ENCODE results near the gene STK4.
"Not testable (repeated sequence)": the region's sequence is repeated elsewhere in the genome, so short reads cannot be mapped to it uniquely, and the experiment has no call there.

Gene STK4

DNA sequence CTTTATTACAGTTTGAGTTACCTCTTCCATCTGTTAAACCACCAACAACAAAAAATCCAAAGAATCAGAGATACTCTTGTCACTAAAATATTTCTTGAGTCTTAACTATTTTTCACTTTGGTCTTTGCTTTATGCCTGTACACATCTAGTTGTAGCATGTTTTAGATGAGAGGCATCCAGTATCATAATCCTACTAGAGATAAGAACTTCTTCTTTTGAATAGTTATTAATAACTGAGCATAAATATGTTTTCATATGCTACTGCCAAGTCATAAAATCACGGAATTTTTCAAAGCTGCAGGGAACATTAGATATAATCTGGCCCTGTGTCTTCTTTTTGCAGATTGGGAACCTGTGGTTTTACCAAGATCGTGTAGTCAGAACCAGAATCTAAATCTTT, 55.3 kb downstream of the STK4 start:
- H3K4me3 ChIP-seq (ENCODE audit: low read depth, low read length) = no peak overlapping the region

DNA sequence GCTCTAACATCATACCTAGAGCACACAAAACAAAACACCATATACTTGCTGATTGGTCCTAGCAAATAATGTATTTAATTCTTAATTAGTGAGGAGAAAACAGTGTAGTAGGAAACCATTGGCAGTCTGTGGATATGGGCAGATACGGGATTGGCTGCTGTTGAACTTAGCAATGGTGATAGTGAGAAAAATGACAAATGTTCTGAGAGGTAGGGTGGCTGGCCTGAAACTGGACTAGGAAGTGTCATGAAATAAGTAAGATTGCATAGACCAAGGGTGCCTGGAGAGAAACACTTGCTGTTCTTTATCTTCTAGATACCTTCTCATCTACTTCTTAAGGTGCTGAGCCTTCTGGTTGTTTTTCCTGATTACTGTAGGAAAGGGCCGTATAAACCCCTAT, 56.8 kb downstream of the STK4 start:
- H3K4me3 ChIP-seq (ENCODE audit: low read depth, low read length) = not testable (repeated sequence)

DNA sequence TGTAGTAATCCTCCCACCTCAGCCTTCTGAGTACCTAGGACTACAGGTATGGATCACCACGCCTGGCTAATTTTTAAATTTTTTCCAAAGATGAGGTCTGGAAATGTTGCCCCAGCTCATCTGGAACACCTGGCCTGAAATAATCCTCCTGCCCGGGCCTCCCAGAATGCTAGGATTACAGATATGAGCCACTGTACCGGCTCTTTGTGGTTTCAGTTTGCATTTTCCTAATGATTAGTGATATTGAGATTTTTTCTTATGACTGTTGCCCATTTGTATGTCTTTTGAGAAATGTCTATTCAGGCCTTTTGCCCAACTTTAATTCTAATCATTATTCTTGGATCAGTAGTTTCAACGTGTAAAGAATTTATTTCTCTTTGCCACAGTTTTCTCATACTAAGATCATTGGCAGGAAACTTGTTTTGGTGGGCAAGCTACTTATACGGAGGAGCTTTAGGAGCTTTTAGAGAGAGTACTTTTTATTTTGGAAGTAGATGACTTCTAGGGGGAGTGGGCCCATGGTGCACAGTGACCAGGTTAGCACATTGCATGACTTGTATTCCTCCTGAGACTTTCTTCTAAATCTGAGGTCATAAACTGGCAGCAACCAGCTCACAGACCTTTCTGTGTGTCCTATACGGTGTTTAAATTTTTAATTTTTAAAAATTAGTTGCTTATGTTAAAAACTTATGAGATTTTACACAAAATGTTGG, 62.3 kb downstream of the STK4 start:
- H3K4me3 ChIP-seq (ENCODE audit: low read depth, low read length) = no peak overlapping the region

DNA sequence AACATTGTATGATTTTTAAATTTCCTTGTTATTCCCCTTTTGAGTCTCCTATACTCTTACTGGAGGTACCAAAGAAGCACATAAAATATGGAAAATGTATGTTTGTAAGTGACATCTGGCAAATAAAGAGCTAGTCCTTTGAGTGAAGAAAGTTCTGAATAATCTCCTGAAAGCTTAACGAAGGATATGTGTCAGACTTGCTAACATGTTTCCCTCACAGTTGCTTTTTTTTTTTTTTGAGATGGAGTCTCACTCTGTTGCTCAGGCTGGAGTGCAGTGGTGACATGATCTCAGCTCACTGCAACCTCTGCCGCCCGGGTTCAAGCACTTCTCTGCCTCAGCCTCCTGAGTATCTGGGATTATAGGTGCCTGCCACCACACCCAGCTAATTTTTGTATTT, 63.6 kb downstream of the STK4 start:
- H3K4me3 ChIP-seq (ENCODE audit: low read depth, low read length) = no peak overlapping the region

DNA sequence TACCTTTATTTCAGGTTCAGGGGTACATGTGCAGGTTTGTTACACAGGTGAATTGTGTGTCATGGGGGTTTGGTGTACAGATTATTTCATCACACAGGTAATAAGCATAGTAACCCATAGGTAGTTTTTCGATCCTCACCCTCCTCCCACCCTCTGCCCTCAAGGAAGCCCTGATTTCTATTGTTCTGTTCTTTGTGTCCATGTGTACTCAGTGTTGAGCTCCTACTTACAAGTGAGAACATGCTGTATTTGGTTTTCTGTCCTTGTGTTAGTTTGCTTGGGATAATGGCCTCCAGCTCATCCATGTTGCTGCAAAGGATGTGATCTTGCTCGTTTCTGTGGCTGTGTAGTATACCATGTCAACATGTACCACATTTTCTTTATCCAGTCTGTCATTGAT, 66.0 kb downstream of the STK4 start:
- no peak overlapping the region for H3K4me3 ChIP-seq (ENCODE audit: low read depth, low read length)

DNA sequence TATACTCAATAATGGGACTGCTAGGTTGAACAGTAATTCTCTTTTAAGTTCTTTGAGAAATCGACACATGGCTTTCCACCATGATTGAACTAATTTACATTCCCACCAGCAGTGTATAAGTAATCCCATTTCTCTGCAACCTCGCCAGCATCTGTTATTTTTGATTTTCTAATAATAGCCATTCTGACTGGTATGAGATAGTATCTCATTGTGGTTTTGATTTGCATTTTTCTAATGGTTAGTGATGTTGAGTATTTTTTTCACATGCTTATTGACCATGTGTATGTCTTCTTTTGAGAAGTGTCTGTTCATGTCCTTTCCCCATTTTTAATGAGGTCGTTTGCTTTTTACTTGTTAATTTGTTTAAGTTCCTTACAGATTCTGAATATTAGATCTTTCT, 66.5 kb downstream of the STK4 start:
- no peak overlapping the region for H3K4me3 ChIP-seq (ENCODE audit: low read depth, low read length)

DNA sequence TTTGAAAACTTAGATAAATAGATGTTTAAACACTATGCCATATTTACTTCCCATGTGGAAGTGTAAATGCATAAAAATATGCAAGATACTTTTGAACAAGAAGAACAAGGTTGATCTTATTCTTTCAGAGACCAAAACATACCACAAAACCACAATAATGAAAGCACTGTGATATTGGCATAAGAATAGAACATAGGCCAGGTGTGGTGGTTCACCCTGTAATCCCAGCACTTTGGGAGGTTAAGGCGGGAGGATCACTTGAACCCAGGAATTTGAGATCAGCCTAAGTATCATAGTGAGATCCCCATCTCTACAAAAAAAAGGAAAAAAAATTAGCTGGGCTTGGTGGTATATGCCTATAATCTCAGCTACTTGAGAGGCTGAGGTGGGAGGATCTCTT, 68.1 kb downstream of the STK4 start:
- H3K4me3 ChIP-seq (ENCODE audit: low read depth, low read length) = no peak overlapping the region

DNA sequence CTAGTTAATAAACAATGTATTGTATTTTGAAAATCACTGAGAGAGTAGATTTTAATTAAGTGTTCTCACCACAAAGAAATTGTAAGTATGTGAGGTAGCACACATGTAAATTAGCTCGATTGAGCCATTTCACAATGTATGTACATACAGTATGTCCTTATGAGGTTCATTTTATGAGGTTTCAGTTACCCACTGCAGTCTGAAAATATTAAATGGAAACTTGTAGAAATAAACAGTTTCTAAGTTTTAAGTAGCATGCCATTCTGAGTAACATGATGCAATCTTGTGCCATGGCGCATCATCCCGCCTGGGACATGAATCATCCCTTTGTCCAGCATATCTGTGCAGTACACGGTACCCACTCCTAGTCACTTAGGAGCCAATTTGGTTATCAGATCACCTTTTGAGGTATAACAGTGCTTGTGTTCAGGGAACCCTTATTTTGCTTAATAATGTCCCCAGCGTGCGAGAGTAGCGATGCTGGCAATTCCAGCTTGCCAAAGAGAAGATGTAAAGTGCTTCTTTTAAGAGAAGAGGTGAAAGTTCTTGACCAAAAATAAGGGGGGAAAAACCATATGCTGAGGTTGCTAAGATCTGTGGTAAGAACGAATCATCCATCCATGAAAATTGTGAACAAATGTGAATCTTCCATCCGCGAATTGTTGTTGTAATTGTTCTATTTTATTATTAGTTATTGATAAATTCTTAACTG, 69.9 kb downstream of the STK4 start:
- no peak overlapping the region for H3K4me3 ChIP-seq (ENCODE audit: low read depth, low read length)

DNA sequence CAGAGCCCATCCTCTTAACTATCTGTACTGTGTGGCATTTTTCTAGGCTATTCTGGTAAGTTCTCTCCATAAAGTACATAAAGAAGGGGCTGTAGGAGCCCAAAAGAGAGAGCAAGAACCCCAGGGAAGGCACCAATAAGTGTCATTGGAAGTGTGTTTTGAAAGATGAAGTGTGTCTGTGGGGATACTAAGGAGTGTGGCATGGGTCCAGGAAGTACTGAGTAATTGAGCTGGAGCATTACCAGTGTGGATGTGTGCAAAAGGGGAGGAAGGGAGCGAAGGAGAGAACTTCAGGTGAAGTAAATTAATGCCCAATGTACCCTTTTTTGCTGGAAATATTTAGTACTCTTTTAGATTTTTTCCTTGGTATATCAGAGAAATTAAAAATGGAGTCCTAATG, 70.7 kb downstream of the STK4 start:
- no peak overlapping the region for H3K4me3 ChIP-seq (ENCODE audit: low read depth, low read length)

DNA sequence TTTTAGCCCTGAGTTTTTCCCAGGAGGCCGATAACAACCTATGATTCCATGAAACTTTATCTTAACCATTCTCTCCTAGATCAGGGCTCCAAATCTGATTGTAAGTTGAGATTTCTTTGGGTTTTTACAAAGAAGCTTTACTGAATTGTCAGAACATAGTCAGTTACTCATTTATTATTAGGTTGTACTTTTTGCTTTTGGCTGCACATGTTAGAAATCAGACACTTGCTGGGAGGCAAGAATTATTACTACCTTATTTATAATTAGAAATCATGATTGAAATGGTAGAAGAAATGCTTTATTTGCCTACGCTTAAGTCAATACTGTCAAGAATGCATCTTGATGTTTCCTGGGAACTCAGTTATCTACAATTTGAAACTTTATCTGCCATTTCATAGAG, 71.3 kb downstream of the STK4 start:
- H3K4me3 ChIP-seq (ENCODE audit: low read depth, low read length) = no peak overlapping the region

DNA sequence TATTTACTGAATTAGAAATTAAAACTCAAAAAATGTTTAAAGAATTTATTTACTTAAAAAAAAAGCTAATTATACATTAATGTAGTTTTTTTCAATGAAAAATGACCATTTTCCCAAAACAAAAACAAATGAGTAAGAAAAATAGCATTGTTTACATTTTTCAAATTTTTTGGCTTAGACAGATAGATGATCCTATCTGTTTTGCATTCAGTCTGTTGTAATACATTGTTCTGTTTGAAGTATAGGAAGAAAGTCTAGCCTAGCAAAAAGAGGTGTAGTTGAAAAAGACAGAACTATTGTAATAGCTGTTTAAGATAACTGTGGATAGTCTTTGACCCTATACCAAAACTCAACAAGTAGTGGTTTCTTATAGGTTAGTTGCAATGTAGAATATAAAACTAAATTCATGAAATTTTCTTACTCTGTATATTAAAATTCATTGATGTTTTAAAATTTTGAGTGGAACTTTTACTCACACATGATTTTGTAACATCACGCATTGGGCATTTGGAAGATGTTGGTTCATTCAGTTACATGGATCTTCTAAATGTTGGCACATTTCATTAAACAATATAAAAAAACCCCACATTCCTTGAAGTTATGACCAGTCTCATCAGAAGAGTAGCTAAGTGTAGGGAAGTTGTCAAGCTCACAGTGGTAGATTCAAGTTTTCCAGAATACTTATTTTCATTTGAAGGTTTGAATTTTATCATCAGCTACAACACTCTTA, 72.6 kb downstream of the STK4 start:
- no peak overlapping the region for H3K4me3 ChIP-seq (ENCODE audit: low read depth, low read length)

DNA sequence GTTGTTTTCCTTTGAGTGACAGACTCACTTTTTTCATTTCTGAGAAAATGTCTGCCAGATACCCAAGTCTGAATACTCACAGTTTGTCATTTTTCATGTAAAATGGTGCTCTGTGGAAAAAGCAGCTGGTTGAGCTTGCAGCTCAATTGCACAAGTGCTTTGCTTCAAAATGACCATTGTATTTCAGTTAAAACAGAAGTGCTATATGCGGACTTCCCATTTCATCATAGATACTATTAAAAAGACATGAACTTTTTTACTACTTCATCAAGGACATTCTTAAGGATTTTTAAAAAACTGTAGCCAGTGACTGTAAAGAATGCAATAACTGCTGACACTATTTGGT, 73.1 kb downstream of the STK4 start:
- no peak overlapping the region for H3K4me3 ChIP-seq (ENCODE audit: low read depth, low read length)

DNA sequence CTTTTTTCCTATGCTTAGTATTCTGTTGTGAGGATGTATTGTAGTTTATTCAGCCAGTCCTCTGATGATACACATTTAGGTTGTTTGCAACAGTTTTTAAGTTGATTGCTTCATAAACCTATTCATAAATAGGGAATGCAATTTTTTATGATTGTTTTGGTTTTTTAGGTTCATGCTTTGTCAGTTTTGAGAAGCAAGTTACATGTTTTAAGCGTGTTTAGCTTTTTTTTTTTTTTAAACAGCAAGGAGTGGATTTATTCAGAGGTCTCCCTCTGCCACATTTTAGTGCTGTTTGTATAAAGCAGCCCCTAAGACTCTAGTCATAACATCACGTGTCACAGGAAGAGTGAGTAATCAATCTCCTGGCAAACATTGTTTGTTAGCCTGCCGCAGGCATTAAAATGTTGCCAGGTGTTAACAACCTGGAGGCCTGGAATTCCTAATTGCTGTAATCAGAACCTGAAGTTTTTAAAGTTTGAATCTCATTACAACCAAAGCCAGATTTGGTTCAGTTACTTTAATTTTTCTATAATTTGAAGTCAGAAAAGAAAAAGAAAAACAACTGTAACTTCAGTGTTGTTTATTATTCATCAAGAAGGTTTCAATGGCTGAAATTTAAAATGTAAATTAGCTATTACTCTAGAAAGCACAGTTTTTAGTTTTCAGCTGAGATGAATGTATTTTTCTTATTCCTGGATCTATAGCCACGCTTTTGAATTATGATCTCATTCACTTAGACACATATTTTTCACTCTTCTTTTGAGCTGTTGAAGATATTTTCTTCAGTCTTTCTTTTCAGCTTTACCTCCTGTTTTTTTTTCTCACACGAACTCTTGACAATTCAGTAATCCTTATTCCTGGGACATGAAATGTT, 75.4 kb downstream of the STK4 start:
- no peak overlapping the region for H3K4me3 ChIP-seq (ENCODE audit: low read depth, low read length)

DNA sequence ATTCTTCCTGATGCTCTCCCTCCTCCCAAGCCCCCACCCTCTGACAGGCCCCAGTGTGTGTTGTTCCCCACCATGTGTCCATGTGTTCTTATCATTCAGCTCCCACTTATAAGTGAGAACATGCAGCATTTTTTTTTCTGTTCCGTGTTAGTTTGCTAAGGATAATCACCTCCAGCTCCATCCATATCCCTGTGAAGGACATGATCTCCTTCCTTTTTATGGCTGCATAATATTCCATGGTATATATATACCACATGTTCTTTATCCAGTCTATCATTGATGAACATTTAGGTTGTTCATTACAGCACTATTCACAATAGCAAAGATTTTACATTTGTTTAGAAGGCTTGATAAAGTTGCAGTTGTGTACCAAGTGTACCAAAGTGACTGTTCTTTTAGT, 76.7 kb downstream of the STK4 start:
- H3K4me3 ChIP-seq (ENCODE audit: low read depth, low read length) = no peak overlapping the region

DNA sequence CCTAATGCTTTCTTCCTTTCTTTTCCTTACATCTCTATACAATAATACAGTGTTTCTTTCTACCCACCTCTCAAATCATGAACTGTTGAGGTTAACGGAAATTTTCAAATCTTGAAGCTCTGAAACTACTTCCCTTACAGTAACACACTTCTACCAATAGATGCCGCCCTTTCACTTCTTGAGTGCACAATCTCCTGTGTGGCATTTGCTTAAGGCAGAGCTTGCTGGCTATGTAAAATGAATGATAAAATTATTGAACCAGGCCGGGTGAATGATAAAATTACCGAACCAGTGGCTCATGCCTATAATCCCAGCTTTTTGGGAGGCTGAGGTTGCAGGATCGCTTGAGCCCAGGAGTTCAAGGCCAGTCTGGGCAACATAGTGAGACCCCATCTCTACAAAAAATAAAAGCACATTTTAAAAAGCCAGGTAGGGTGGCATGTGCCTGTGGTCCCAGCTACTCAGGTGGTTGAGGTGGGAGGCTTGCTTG, 77.8 kb downstream of the STK4 start:
- H3K4me3 ChIP-seq (ENCODE audit: low read depth, low read length) = no peak overlapping the region

DNA sequence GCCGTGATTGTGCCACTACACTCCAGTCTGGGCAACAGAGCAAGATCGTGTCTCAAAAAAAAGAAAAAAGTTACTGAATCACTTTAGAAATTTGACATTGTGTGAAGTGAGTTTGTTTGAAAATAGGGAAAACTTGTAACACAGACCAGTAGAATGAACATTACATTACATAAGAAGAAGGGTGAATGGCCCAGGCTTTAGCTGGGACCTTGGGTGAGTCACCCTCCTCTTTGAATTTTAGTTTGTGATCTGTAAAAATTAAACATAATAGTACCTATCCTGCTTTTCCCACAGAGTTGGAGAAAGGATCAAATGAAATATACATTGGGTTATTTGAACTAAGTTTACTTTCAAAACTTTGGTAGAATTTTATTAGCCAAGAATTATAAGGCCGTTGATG, 78.3 kb downstream of the STK4 start:
- H3K4me3 ChIP-seq (ENCODE audit: low read depth, low read length) = no peak overlapping the region

DNA sequence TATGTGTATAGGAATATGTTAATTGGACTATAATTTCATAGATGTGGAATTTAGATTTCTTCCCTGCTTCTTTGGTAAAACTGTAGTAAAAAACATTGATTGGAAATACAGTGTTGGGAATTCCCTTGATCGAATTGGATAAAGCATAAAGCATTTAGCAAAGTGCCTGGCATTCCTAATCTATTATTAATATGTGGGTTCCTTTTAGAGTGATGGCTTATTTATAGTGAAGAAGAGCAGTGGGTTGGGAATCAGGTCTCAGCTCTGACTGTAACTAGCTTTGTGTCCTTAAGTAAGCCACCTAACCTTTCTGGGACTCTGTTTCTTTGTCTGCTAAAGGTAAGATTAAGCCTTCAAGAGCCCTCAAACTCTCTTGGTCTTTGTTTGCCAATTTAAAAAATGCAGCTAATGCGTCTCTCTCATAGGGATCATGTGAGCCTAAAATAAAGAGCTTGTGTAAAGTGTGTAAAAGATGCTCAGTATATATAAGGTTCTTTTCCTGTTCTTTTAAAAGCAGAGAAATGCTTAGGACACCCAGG, 81.3 kb downstream of the STK4 start:
- H3K4me3 ChIP-seq (ENCODE audit: low read depth, low read length) = no peak overlapping the region

DNA sequence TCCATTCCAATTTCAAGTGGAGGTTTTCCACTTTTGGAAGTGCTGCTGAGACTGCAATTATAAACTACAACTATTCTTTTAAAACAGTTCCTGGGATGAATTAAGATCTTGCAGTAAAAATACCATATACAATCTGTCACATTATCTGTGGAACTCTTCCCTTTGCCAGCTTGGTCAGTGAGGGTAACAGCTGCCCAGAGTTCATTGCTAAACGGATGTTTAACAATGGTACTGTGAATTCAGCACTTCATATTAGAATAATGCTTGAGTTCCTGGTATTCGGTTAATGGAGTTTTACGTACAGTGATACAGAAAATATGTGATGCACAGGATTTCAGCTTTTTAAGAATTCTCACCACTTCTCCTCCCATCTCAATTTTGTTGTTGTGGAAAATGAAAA, 83.1 kb downstream of the STK4 start:
- no peak overlapping the region for H3K4me3 ChIP-seq (ENCODE audit: low read depth, low read length)

DNA sequence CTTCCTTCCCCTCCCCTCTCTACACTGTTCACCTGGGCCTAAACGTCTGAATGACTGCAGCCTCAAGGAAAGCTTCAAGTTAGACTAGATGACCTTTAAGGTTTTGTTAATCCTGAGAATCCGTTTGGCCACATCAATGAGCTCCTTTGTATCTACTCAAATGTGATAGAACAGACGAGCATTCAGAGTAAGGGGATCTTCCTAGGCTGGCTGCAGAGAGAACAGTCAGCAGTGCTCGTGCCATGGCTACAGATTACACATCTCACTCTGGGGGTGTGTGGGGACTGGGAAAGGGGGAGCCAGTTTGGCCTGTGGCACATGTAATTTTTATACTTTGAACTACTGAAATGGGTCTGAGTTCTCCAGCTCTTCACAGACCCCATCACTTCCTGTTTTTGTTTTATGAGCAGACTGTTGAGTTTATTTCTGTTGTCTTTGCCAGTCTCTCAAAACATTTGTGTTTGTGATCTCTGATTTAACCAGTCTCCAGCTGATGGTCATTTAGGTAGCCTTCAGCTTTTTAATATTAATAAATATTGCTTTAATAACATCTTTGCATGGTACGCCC, 83.7 kb downstream of the STK4 start:
- no peak overlapping the region for H3K4me3 ChIP-seq (ENCODE audit: low read depth, low read length)

DNA sequence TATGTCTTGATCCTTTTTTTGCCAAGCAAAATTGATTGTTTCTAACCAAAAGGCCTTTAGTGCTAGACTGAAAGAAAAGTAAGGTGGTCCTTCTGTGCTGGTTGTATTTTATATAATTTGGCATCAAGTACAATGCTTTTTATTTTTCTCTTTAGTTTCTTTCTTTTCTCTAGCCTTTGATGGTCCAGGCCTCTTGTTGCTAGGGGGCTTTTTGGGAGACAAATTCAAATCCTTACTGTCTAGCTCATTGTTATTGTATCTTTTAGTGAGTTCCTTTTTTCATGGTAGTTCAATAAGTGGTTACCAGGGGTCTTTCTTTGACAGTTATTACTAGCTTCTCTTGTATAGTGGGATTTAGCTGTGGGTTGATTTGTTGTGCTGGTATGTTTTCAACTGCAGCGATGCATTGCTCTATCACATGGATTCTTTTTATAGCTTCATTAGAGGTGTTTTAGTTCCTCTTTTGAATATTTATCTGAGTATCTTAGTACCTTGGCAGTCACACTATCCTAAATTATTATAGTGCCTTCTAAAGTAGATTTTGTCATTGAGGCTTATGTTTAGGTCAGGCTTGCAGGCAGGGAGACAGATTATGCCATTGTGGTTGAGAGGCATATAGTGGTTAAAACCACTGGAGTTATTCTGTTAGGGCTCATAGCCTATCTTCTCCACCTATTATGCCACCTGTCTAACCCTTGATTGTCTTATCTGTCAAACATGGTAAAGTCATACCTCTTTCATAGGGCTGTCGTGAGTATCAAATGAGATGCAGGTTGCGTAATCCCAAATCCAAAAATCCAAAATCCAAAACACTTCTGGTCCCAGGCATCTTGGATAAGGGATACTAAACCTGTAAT, 85.1 kb downstream of the STK4 start:
- no peak overlapping the region for H3K4me3 ChIP-seq (ENCODE audit: low read depth, low read length)

Measured in iPS-11a (cell line).